Measurements from ENCODE around the gene C1QL1. TPM values are rescaled to one million over a fixed set of nuclear protein-coding genes. Genes with fewer than 3 reads are reported as not detected.

C1QL1 gene
- total RNA-seq, result under 1 TPM; 0.76 to 0.87 TPM

- peaks cover 37% of the 10 kb centered on the region for H3K4me1 Mint-ChIP-seq (ENCODE audit: low read depth)
- intact Hi-C loops (cut with micrococcal nuclease), result no loop called here
- no peak within 1 kb of the TSS for H3K27ac Mint-ChIP-seq
- peaks cover 43% of the 10 kb centered on the region for H3K27me3 Mint-ChIP-seq
- ChIA-PET CTCF (interaction anchor here (0.9 to 2.1 kb wide), 3 partner anchors 49 to 190 kb away, joined by 3 to 6 read pairs (median 3); no protein-coding TSS in a partner anchor), POLR2A (interaction anchor here (1.1 to 1.3 kb wide), 2 partner anchors 40 to 92 kb away, joined by 3 read pairs; partner anchors contain the start of gene NMT1)
- peak; percentile 91 for DNase-seq
- H3K4me3 Mint-ChIP-seq, result peak within 1 kb of the TSS; percentile 56
- no peaks in the 10 kb centered on the region for H3K36me3 Mint-ChIP-seq
- no peaks in the 10 kb centered on the region for H3K9me3 Mint-ChIP-seq
These were observed at the start of gene C1QL1 for GRCh38 chr17:44968225-44969143. Gene C1QL1, minus strand, starts transcription at chr17:44968303. Its CDS starts 255 bp downstream, at chr17:44968048.

- Mint-ChIP-seq H3K27me3 (peaks cover 37% of the 10 kb centered on the region), H3K4me3 (no peak overlapping the region), H3K27ac (no peak overlapping the region), H3K36me3 (peaks cover 3% of the 10 kb centered on the region), H3K9me3 (no peaks in the 10 kb centered on the region), H3K4me1 (ENCODE audit: low read depth) (peaks cover 16% of the 10 kb centered on the region)
- ChIA-PET POLR2A (no interaction called here), CTCF (interaction anchor here (2.7 kb wide), 1 partner anchor 97 kb away, joined by 11 read pairs; no protein-coding TSS in a partner anchor)
- intact Hi-C loops (cut with micrococcal nuclease), result no loop called here
- DNase-seq, result no peak
These were observed 48.7 kb upstream of the C1QL1 start for GRCh38 chr17:45016823-45017222.

- intact Hi-C loops (cut with micrococcal nuclease), result no loop called here
- H3K36me3 Mint-ChIP-seq, result no peaks in the 10 kb centered on the region
- no peaks in the 10 kb centered on the region for H3K9me3 Mint-ChIP-seq
- no peak overlapping the region for H3K4me3 Mint-ChIP-seq
- H3K4me1 Mint-ChIP-seq (ENCODE audit: low read depth), result peaks cover 13% of the 10 kb centered on the region
- POLR2A ChIA-PET, result no interaction called here
- peaks cover 33% of the 10 kb centered on the region for H3K27me3 Mint-ChIP-seq
- CTCF ChIA-PET, result interaction anchor here (2.7 kb wide), 1 partner anchor 96 kb away, joined by 11 read pairs; no protein-coding TSS in a partner anchor
- no peak overlapping the region for H3K27ac Mint-ChIP-seq
- DNase-seq, result no peak
These were observed 48.1 kb upstream of the C1QL1 start for GRCh38 chr17:45016237-45016636.

GRCh38 chr17:45013021-45013997 lies 45.2 kb upstream of the C1QL1 start:
- H3K4me1 Mint-ChIP-seq (ENCODE audit: low read depth), result no peaks in the 10 kb centered on the region
- H3K27me3 Mint-ChIP-seq, result peaks cover 11% of the 10 kb centered on the region
- H3K4me3 Mint-ChIP-seq, result no peak overlapping the region
- POLR2A ChIA-PET, result no interaction called here
- no peaks in the 10 kb centered on the region for H3K36me3 Mint-ChIP-seq
- intact Hi-C loops (cut with micrococcal nuclease), result no loop called here
- no peak for DNase-seq
- no peaks in the 10 kb centered on the region for H3K9me3 Mint-ChIP-seq
- H3K27ac Mint-ChIP-seq, result no peak overlapping the region
- CTCF ChIA-PET, result interaction anchor here (0.6 to 4.6 kb wide), 3 partner anchors 8 to 93 kb away, joined by 3 to 20 read pairs (median 4); no protein-coding TSS in a partner anchor

GRCh38 chr17:45011767-45012166 lies 43.7 kb upstream of the C1QL1 start:
- intact Hi-C loops (cut with micrococcal nuclease), result no loop called here
- H3K36me3 Mint-ChIP-seq, result no peaks in the 10 kb centered on the region
- H3K4me3 Mint-ChIP-seq, result no peak overlapping the region
- peaks cover 9% of the 10 kb centered on the region for H3K27me3 Mint-ChIP-seq
- no peak for DNase-seq
- no peaks in the 10 kb centered on the region for H3K9me3 Mint-ChIP-seq
- no peak overlapping the region for H3K27ac Mint-ChIP-seq
- ChIA-PET POLR2A (no interaction called here), CTCF (interaction anchor here (1.0 to 4.6 kb wide), 2 partner anchors 10 to 101 kb away, joined by 3 to 20 read pairs; no protein-coding TSS in a partner anchor)
- H3K4me1 Mint-ChIP-seq (ENCODE audit: low read depth), result no peaks in the 10 kb centered on the region

GRCh38 chr17:45009676-45010467 lies 41.8 kb upstream of the C1QL1 start:
- H3K9me3 Mint-ChIP-seq, result no peaks in the 10 kb centered on the region
- no peaks in the 10 kb centered on the region for H3K4me1 Mint-ChIP-seq (ENCODE audit: low read depth)
- ChIA-PET POLR2A (no interaction called here), CTCF (interaction anchor here (0.6 to 4.6 kb wide), 3 partner anchors 12 to 89 kb away, joined by 4 to 20 read pairs (median 4); no protein-coding TSS in a partner anchor)
- H3K27me3 Mint-ChIP-seq, result peaks cover 7% of the 10 kb centered on the region
- no peak for DNase-seq
- no peak overlapping the region for H3K27ac Mint-ChIP-seq
- H3K4me3 Mint-ChIP-seq, result no peak overlapping the region
- intact Hi-C loops (cut with micrococcal nuclease), result no loop called here
- H3K36me3 Mint-ChIP-seq, result no peaks in the 10 kb centered on the region

GRCh38 chr17:45008216-45008615 lies 40.1 kb upstream of the C1QL1 start:
- CTCF ChIA-PET, result interaction anchor here (0.9 kb wide), 1 partner anchor 14 kb away, joined by 4 read pairs; no protein-coding TSS in a partner anchor
- DNase-seq, result no peak
- peaks cover 7% of the 10 kb centered on the region for H3K27me3 Mint-ChIP-seq
- POLR2A ChIA-PET, result no interaction called here
- H3K4me3 Mint-ChIP-seq, result no peak overlapping the region
- H3K27ac Mint-ChIP-seq, result no peak overlapping the region
- intact Hi-C loops (cut with micrococcal nuclease), result no loop called here
- no peaks in the 10 kb centered on the region for H3K36me3 Mint-ChIP-seq
- no peaks in the 10 kb centered on the region for H3K9me3 Mint-ChIP-seq
- H3K4me1 Mint-ChIP-seq (ENCODE audit: low read depth), result no peaks in the 10 kb centered on the region

GRCh38 chr17:45006927-45007461 lies 38.9 kb upstream of the C1QL1 start:
- no peak for DNase-seq
- H3K4me3 Mint-ChIP-seq, result no peak overlapping the region
- no peaks in the 10 kb centered on the region for H3K36me3 Mint-ChIP-seq
- ChIA-PET POLR2A (no interaction called here), CTCF (no interaction called here)
- no peaks in the 10 kb centered on the region for H3K4me1 Mint-ChIP-seq (ENCODE audit: low read depth)
- H3K27me3 Mint-ChIP-seq, result peaks cover 7% of the 10 kb centered on the region
- intact Hi-C loops (cut with micrococcal nuclease), result no loop called here
- no peak overlapping the region for H3K27ac Mint-ChIP-seq
- H3K9me3 Mint-ChIP-seq, result no peaks in the 10 kb centered on the region

- intact Hi-C loops (cut with micrococcal nuclease), result no loop called here
- Mint-ChIP-seq H3K36me3 (no peaks in the 10 kb centered on the region), H3K27me3 (peaks cover 7% of the 10 kb centered on the region), H3K27ac (no peak overlapping the region), H3K4me3 (no peak overlapping the region), H3K4me1 (ENCODE audit: low read depth) (no peaks in the 10 kb centered on the region), H3K9me3 (no peaks in the 10 kb centered on the region)
- POLR2A ChIA-PET, result no interaction called here
- CTCF ChIA-PET, result no interaction called here
- DNase-seq, result no peak
These were observed 37.6 kb upstream of the C1QL1 start for GRCh38 chr17:45005700-45006099.

GRCh38 chr17:45004388-45004787 lies 36.3 kb upstream of the C1QL1 start:
- intact Hi-C loops (cut with micrococcal nuclease), result no loop called here
- Mint-ChIP-seq H3K9me3 (peaks cover 4% of the 10 kb centered on the region), H3K36me3 (no peaks in the 10 kb centered on the region), H3K4me3 (no peak overlapping the region), H3K4me1 (ENCODE audit: low read depth) (no peaks in the 10 kb centered on the region), H3K27me3 (peaks cover 7% of the 10 kb centered on the region), H3K27ac (no peak overlapping the region)
- POLR2A ChIA-PET, result interaction anchor here (0.5 kb wide), 1 partner anchor 76 kb away, joined by 3 read pairs; no protein-coding TSS in a partner anchor
- no peak for DNase-seq
- CTCF ChIA-PET, result interaction anchor here (0.7 to 1.0 kb wide), 3 partner anchors 16 to 126 kb away, joined by 3 to 6 read pairs (median 3); no protein-coding TSS in a partner anchor

GRCh38 chr17:45003877-45004276 lies 35.8 kb upstream of the C1QL1 start:
- Mint-ChIP-seq H3K9me3 (peaks cover 9% of the 10 kb centered on the region), H3K36me3 (no peaks in the 10 kb centered on the region), H3K27me3 (peaks cover 7% of the 10 kb centered on the region), H3K27ac (no peak overlapping the region), H3K4me3 (no peak overlapping the region), H3K4me1 (ENCODE audit: low read depth) (no peaks in the 10 kb centered on the region)
- CTCF ChIA-PET, result interaction anchor here (0.6 to 1.0 kb wide), 5 partner anchors 16 to 241 kb away, joined by 3 to 6 read pairs (median 3); no protein-coding TSS in a partner anchor
- POLR2A ChIA-PET, result no interaction called here
- DNase-seq, result no peak
- intact Hi-C loops (cut with micrococcal nuclease), result no loop called here
